HG03457 (cell line): ENCODE measurements around the gene PIM2.

ENCODE experiments used
- ATAC-seq: cut with Tn5 transposase; IDR thresholded peaks from one replicate; pipeline ENCODE4 v1.9.1; 2021; ENCODE audit warnings: moderate number of reproducible peaks; ENCODE audit not compliant: unreplicated experiment

Gene PIM2

GRCh38 chrX:48936429-48937053 is 17.7 kb upstream of the PIM2 start:
- ATAC-seq, result no peak

- no peak for ATAC-seq
Measured at GRCh38 chrX:48935301-48935670, 16.5 kb upstream of the PIM2 start.

GRCh38 chrX:48934581-48935300 is 15.9 kb upstream of the PIM2 start:
- no peak for ATAC-seq

- ATAC-seq, result no peak
Measured at GRCh38 chrX:48933757-48934156, 14.9 kb upstream of the PIM2 start.

GRCh38 chrX:48927736-48928382 is 9.0 kb upstream of the PIM2 start:
- no peak for ATAC-seq

- no peak for ATAC-seq
Measured at GRCh38 chrX:48927123-48927522, 8.3 kb upstream of the PIM2 start.

- no peak for ATAC-seq
Measured at GRCh38 chrX:48924270-48924669, 5.4 kb upstream of the PIM2 start.

- ATAC-seq, result no peak
Measured at GRCh38 chrX:48923771-48924170, 4.9 kb upstream of the PIM2 start.

GRCh38 chrX:48920718-48921104 is 1.9 kb upstream of the PIM2 start:
- ATAC-seq, result no peak

- ATAC-seq, result no peak
Measured at GRCh38 chrX:48919947-48920717, 1.3 kb upstream of the PIM2 start.

- ATAC-seq, result peak; percentile 6
Measured at GRCh38 chrX:48919360-48919841, 577 bp upstream of the PIM2 start.

GRCh38 chrX:48918301-48918642 is 552 bp downstream of the PIM2 start:
- ATAC-seq, result no peak

GRCh38 chrX:48917139-48918001 is 1.5 kb downstream of the PIM2 start:
- no peak for ATAC-seq

GRCh38 chrX:48914593-48915493 is 4.0 kb downstream of the PIM2 start:
- ATAC-seq, result no peak

- no peak for ATAC-seq
Measured at GRCh38 chrX:48913605-48914366, 5.0 kb downstream of the PIM2 start.

- ATAC-seq, result peak; percentile 43
Measured at GRCh38 chrX:48911412-48912182, 7.2 kb downstream of the PIM2 start, which contains the start of gene SLC35A2. SLC35A2 (minus strand) TSS chrX:48911646; CDS start chrX:48911636, 10 bp downstream.

GRCh38 chrX:48910926-48911411 is 7.9 kb downstream of the PIM2 start:
- no peak for ATAC-seq
